Measurements from ENCODE around the gene UBE2D1. TPM values are rescaled to one million over a fixed set of nuclear protein-coding genes. Genes with fewer than 3 reads are reported as not detected.

UBE2D1 gene
- total and polyA plus RNA-seq, 2 of the 4 experiments (the other 2 are of a cell fraction) = 9.1 to 9.7 TPM

DNA sequence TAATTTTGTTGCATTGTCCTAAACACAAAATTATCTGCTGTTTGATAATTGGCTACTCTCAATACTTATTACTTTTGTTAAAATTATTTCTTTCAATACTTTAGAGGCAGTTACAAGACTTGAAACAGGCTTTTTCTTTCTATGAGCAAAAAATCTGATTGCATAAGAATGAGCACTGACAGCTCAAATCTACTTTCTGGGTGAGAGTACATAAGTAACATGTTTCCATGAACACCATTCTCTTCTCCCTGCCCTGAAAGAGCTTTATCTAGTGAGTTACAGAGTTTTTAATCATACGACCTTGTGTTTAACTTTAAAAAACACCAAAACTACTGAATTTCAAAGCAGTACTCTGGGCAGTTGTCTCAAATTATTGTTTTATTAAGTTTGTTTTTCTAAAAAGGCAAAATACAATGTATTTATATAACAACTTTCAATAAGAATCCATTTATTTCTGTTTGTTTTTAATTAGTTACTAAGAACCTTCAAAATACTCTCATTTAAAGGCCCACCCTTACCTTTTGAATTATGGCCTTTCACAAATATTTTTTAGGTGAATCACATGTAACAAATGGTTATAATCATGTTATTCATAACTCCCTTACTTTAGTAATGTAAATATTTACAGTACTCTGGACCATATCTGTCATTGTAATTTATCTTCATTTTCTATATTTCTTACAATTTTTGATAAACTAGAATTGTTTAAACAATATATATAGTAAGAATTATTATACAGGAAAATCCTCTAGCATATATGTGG is 27.4 kb downstream of the UBE2D1 start:
- in situ Hi-C loops (cut with MboI; ENCODE audit: low sequenced_read_pairs) = no loop called here

More for the DNA sequence above, 27.4 kb downstream of the UBE2D1 start:
- POLR2A ChIA-PET (ENCODE audit: unreplicated experiment) = no interaction called here
- no peak overlapping the region for H2AFZ ChIP-seq (replicated peaks; ENCODE audit: low read length, poor library complexity)
- H3K4me3 ChIP-seq (ENCODE audit: insufficient read depth, low read depth, low read length) = no peak overlapping the region
- no peak overlapping the region for H3K14ac ChIP-seq (replicated peaks; ENCODE audit: low read depth, low read length)
- TF ChIP-seq FOS (IDR thresholded peaks at IDR 0.05; ENCODE audit: low read depth, low read length) (no peak), CEBPB (IDR thresholded peaks at IDR 0.05; ENCODE audit: low read depth, low read length) (peak; percentile 42; the same call in 1 of the 2 replicates), MAFK (IDR thresholded peaks at IDR 0.05; ENCODE audit: low read depth, low read length) (no peak), NFE2L2 (IDR thresholded peaks at IDR 0.05; ENCODE audit: low read depth, low read length) (no peak), BHLHE40 (IDR thresholded peaks at IDR 0.05; ENCODE audit: low read depth, low read length) (no peak)
- TF ChIP-seq, protein P1, sequence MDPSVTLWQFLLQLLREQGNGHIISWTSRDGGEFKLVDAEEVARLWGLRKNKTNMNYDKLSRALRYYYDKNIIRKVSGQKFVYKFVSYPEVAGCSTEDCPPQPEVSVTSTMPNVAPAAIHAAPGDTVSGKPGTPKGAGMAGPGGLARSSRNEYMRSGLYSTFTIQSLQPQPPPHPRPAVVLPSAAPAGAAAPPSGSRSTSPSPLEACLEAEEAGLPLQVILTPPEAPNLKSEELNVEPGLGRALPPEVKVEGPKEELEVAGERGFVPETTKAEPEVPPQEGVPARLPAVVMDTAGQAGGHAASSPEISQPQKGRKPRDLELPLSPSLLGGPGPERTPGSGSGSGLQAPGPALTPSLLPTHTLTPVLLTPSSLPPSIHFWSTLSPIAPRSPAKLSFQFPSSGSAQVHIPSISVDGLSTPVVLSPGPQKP (IDR thresholded peaks at IDR 0.05; ENCODE audit: borderline replicate concordance, low read depth, low read length) = no peak
- H3K4me1 ChIP-seq (ENCODE audit: control insufficient read depth, insufficient read depth, low read length) = 0 out of 2 replicates have a peak, but pooled peaks cover 1% of the 10 kb centered on the region
- H3K36me3 ChIP-seq (ENCODE audit: control insufficient read depth, insufficient read depth, low read length) = no peaks in the 10 kb centered on the region; the same call in 1 of the 2 replicates
- DNase-seq (peak; percentile 26), ATAC-seq (ENCODE audit: low read depth) (no peak)
- H3K4ac ChIP-seq (ENCODE audit: low read depth, low read length) = no peak overlapping the region
- no peak overlapping the region for H2BK120ac ChIP-seq (ENCODE audit: low read depth, low read length)
- no peak overlapping the region for H2BK15ac ChIP-seq (ENCODE audit: low read depth, low read length)
- dilution Hi-C loops (cut with HindIII; ENCODE audit: low sequenced_read_pairs, unreplicated experiment) = no loop called here
- no peak overlapping the region for H3K27ac ChIP-seq (ENCODE audit: insufficient read depth, low read length)
- H2AK9ac ChIP-seq (replicated peaks; ENCODE audit: low read depth, low read length, poor library complexity) = no peak overlapping the region
- intact Hi-C loops (cut with micrococcal nuclease) = no loop called here
- H3K9ac ChIP-seq (ENCODE audit: low read depth, low read length) = no peak overlapping the region
- peaks cover 2% of the 10 kb centered on the region for H3K9me1 ChIP-seq (ENCODE audit: insufficient read depth, low read length)
- H3K56ac ChIP-seq (ENCODE audit: extremely low read depth, insufficient read depth, low read length) = no peak overlapping the region
- no peak overlapping the region for H2BK20ac ChIP-seq (ENCODE audit: low read depth, low read length)
- no CpG with 5 or more reads among the region's 1 CpG for WGBS, 2 experiments (ENCODE audit: extremely low coverage in 2 of 2, insufficient read length in 1 of 2)
- H3K23ac ChIP-seq (ENCODE audit: low read depth, low read length) = no peak overlapping the region
- no peak overlapping the region for H3K18ac ChIP-seq (ENCODE audit: low read depth, low read length)
- no peaks in the 10 kb centered on the region for H3K27me3 ChIP-seq (ENCODE audit: control insufficient read depth, insufficient read depth, low read length)
- no peak overlapping the region for H2AK5ac ChIP-seq (ENCODE audit: low read depth, low read length)
- CTCF ChIA-PET = no interaction called here
- H3K9me3 ChIP-seq (ENCODE audit: control insufficient read depth, insufficient read depth, low read length) = no peaks in the 10 kb centered on the region
- no peak overlapping the region for H4K91ac ChIP-seq (ENCODE audit: insufficient read depth, low read depth, low read length)
- H4K20me1 ChIP-seq (ENCODE audit: insufficient read depth, low read length) = peaks cover 4% of the 10 kb centered on the region; the same call in 1 of the 2 replicates
- H3K79me1 ChIP-seq (ENCODE audit: low read depth in 1 of 2, low read length in 2 of 2) = peaks cover 6 to 17% of the 10 kb centered on the region in 2 experiments
- no peak overlapping the region for H4K5ac ChIP-seq (ENCODE audit: low read depth, low read length)
- H4K8ac ChIP-seq (ENCODE audit: low read depth in 2 of 2, low read length in 2 of 2) = no peak overlapping the region
- no TSS peak for BruUV-seq (replicated peaks)
- no peak overlapping the region for H2BK5ac ChIP-seq (ENCODE audit: low read depth, low read length, poor library complexity, severe bottlenecking)
- H3K4me2 ChIP-seq (ENCODE audit: low read depth, low read length) = no peak overlapping the region
